GM19239 (cell line): Measurements from ENCODE around the gene RAB3C.
A peak's percentile ranks its signal among the peaks of the same experiment; 100 is the strongest.

Source experiments
- DNase-seq: peaks from one replicate; pipeline ENCODE4 v3.0.0; 2011; ENCODE audit warnings: low spot score; ENCODE audit not compliant: insufficient read length
- FAIRE-seq: peaks from 2 replicates; lab custom pipeline; 2011; peaks lifted over from hg19 to GRCh38; lab: Jason Lieb, UNC

RAB3C gene

DNA sequence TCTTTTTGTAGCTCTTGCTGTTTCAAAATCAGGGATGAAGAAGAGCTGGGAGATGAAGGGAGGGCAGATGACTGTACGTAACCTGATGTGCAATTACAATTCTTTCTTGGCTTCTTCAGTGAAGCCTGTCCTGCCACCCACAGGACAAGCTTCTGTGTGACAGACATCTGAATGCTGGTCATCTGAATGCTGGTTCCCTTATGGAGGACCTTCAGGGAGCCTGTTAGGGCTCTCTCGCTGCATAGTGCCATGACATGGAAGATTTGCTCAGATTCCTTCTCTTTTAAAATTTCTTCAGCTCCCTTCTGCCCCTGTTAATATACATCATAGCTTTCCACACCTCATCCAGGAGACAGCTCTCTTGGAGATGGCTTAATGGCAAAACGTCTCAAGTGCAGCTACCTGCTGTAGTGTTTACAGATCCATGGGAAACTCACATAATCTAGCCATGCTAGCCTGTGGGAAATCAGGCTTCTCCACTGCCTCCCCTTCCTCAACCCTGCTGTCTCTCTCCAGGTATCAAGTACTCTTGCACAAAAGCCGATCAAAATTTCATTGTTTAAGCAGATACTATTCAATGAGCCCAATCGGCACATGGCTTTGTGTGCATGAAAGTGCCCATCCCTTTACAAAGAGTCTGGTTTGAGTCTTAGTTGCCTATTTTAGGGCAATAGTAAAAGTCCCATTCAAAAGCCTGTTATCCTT, 134.6 kb downstream of the RAB3C start:
- DNase-seq: no peak
- FAIRE-seq: no peak

- FAIRE-seq: no peak
- DNase-seq: no peak
Observed at GRCh38 chr5:58718269-58718978, 135.5 kb downstream of the RAB3C start.

DNA sequence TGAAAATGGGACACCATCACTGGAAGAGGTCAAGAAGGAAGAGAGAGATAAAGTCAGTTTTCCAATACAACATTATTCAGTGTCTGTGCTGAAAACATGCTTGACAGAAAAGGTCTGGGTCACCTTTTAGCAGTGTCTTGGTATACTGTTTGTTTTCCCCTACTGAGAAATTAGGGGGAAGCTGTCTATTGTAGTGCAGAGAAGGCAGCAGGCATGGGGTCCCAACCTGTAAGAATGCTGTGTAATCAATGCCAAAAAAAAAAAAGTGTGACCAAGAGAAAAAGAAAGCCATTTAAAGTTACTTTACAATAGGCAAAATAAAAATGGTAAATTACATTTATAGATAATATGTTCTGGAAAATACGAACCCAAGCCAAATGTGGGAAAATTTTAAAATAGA, 139.3 kb downstream of the RAB3C start:
- DNase-seq: no peak
- FAIRE-seq: no peak

GRCh38 chr5:58724992-58725391, 142.1 kb downstream of the RAB3C start:
- FAIRE-seq (no peak), DNase-seq (no peak)

DNA sequence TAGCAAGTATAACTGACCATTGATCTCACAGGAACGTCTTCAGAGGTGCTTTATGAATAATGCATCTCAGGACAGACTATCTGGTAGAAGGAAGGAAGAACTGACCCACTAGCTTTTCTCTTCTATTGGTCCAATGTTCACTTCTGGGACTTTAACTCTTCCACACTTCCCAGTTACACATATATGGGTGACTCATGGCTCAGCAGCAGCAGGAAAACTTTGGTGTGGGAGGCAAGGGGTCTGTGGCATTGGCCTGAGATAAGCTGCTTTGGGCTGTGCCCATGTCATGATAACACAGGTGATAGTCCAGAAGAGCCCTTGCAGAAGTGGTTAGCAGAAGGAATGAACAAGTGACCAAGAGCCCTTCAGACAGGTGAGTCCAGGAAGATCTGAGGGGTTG, 148.8 kb downstream of the RAB3C start:
- no peak for DNase-seq
- FAIRE-seq: no peak

DNA sequence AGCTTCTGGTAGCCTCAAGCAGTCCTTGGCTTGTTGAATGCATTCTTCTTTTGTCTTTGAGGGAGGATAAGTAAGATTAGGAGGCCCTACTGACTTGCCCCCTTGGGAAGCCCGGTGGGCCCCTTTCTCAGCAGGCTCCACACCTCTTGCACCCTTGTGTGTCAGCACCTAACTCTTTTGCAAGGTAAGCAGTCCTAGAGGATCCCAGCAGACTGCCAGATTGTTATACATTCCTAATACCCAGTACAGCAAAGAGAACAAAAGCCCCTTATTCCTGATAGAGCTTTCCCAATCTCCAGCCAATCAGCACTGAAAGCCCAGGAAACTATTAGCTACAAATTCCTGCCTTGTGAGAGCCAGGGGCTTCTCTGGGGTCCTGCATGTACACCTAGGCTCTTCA, 152.8 kb downstream of the RAB3C start:
- FAIRE-seq (no peak), DNase-seq (no peak)

DNA sequence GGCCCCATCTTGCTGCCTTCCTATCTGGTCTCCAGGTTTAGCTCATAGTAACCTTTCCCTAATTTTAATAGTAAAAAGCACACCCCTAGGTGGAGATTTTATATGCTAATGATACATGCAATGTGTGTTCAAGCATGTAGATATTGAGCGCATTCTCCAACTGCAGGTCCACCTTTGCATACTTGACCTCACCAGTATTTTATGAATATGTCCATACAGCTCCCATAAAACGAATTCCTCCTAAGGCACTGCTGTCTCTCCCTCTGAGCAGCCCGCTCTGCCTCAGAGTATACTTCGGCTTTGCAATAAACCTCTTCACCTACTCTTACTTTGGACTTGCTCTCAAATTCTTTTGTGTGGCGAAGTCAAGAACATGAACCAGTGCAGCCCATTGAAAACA, 153.3 kb downstream of the RAB3C start:
- FAIRE-seq (no peak), DNase-seq (no peak)

DNA sequence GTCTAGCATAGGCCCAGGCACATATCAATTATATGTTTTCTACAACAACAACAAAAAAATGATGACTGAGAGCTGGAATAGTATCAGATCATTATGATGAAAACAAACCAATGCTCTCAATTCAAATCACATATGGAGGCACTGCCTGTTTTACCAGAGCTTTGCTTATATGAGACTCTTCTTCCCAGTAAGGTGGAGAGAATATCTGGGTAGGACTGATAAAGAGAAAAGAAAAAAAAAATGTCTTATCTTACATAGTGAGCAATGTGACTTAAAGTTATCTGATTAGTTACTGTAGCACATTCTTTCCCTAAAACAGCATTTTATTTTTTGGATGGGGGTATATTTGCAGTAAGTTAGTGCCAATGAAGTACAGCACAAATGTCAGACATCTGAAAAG, 154.8 kb downstream of the RAB3C start:
- DNase-seq (no peak), FAIRE-seq (no peak)

DNA sequence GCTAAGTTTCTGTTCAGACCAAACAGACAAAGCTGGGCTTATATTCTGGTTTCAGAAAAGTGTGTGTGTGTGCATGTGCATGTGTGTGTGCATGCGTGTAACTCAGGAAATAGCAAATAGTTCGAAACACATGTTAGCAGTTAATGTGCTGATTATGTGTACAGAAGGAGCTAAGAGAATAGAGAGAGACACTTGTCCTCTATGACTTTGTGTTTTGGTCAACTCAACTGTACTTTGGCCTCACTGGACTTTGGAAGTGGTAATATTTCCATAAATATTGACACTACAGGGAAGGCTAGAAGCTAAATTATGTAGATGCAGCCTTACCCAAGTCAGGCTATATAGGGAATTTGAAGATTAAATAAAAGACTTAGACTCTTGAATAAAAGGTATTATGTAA, 155.5 kb downstream of the RAB3C start:
- DNase-seq (no peak), FAIRE-seq (no peak)

DNA sequence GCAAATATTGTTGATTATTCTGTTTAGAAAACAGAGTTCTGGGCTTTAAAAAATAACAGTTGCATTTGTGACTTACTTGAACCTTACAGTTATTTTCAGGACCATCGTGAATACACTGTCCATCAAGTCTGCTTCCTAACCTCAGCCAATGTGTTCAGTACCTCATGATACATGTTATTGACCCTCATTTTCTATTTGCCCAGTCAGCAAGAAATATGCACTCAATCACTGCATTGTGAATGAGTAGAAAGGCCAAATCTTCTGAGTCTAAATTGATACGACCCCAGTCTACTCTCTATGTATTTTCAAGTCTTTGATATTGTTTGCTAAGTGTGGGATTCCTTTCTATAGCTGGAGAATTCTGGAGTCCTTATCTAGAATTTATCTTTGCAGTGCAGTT, 156.2 kb downstream of the RAB3C start:
- FAIRE-seq: no peak

GRCh38 chr5:58740956-58741355, 158.1 kb downstream of the RAB3C start:
- no peak for FAIRE-seq
- no peak for DNase-seq

More for the DNA sequence above, 156.2 kb downstream of the RAB3C start:
- DNase-seq: no peak

DNA sequence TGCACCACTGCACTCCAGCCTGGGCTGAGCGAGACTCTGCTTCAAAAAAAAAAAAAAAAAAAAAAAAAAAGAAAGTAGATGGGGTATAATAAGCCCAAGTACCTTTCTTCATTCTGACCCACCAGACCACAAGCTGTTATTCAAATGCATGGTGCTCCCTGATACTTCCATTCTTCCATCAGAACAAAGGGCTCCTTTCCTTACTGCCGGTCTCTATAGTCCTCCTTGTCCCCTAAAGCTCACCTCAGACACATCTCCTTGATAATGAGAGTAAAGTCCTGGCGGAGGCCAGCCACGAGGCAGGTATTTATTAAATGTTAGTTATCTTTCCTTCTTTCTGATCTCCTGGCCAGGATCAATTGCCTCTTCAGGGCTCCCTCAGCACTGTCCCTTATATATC, 162.5 kb downstream of the RAB3C start:
- no peak for DNase-seq
- no peak for FAIRE-seq

DNA sequence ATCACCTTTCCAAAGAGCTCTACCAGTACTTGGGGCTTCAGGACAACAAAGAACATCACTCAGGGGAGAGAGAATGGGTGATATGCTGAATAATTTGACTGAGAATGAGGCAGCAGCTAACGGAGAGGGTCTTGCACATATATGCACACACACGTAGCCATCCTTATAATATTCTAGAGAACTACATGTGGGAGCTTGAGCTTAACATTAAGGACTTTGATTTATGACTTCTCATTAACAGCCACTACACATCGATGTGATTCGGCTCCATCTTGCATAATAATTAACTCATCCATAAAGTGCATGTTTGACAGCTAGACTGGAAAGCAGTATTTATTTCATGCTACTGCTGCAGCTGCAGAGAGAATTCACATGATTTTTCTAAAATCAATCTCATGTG, 163.4 kb downstream of the RAB3C start:
- DNase-seq (no peak), FAIRE-seq (no peak)

DNA sequence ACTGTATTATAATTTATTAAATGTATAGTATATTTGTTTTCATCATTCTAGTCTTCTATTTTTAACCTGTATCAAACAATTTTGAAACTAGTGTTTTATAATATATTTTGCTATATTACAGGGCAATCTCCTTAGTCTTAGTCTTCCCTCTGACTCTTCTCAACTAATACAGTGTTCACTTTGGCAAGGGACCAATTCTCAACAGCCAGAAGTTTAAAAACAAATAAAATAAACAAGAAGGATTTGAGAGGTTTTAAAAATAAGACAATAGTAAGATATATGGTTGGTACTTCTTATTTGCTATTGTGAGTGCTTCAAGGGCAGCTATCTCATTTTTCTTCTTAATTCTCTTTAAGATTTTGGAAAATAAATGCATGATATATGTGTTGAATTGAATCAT, 167.2 kb downstream of the RAB3C start:
- no peak for DNase-seq
- FAIRE-seq: no peak

GRCh38 chr5:58751222-58751837, 168.5 kb downstream of the RAB3C start:
- FAIRE-seq (no peak), DNase-seq (no peak)

DNA sequence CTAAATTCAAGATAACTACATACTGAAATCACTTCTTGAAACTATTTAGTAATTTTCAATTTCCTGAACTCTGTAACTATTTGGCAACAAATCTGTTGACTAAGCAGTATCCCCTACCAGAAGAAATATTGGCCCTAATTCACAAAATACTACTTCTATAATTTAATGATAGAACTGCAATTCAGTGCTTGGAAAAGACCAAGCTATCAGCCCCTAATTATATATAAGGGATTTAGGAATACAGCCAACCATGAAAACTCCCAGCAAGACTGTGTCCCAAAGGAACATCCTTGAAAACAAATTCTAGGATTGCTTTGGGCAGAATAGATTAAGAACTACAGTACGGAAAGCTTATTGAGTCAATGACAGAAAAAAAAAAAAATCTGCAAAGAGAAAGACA, 169.2 kb downstream of the RAB3C start:
- DNase-seq (no peak), FAIRE-seq (no peak)

GRCh38 chr5:58753446-58753845, 170.6 kb downstream of the RAB3C start:
- FAIRE-seq (no peak), DNase-seq (no peak)

DNA sequence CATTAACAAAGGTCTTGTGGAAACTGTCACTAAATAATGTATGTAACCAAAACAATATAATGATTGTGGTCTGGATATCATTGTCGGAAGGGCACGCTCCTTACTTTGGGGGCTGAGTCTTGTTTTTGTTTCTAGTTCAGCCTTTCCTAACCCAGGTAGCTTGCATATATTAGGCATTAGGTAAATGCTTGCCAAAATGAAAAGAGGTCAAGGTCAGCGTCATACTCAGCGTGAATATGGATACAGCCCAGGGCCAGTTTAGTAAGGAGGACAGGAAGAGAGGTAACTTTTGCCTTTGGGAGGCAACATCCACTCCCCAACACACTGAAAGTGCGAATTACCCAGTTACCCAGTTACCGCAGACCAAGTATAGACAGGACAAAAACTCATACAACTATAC, 171.4 kb downstream of the RAB3C start:
- FAIRE-seq (no peak), DNase-seq (no peak)

GRCh38 chr5:58755397-58755796, 172.5 kb downstream of the RAB3C start:
- no peak for FAIRE-seq
- no peak for DNase-seq

DNA sequence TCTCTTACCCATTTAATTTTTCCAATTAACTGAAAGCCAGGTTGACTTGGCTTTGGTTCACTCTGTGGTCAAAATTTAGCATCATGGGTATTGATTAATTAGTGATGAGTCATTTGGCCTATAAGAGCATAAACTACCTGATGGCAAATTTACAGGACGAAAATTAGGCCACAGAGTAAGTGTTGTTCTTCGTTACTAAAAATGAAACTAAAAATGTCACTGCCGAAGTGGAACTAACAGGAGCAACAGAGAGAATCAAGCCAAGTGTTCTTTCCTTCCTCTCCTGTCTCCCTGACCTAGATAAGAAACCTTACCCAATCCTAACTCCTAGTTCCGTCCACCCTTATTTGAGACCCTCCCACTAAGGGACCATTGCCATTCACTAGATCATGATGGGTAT, 176.9 kb downstream of the RAB3C start:
- DNase-seq: peak; percentile 9
- peak; percentile 90 for FAIRE-seq

GRCh38 chr5:58760222-58760621, 177.3 kb downstream of the RAB3C start:
- FAIRE-seq (no peak), DNase-seq (no peak)

- DNase-seq (no peak), FAIRE-seq (no peak)
Observed at GRCh38 chr5:58761407-58761806, 178.5 kb downstream of the RAB3C start.
